ENCODE results near the gene TAF11L8.
"Not testable (repeated sequence)": the region's sequence is repeated elsewhere in the genome, so short reads cannot be mapped to it uniquely, and the experiment has no call there.

TAF11L8 gene

GRCh38 chr5:17590860-17591259, at the start of gene TAF11L8:
TAF11L8 (minus strand) TSS chr5:17590960.
- DNase-seq (ENCODE audit: low spot score) = not testable (repeated sequence)

GRCh38 chr5:17634160-17634559, 43.4 kb upstream of the TAF11L8 start, which contains the start of gene TAF11L14:
TAF11L14 (plus strand) TSS chr5:17634460.
- no peak for DNase-seq (ENCODE audit: low spot score)

- DNase-seq (ENCODE audit: low spot score) = not testable (repeated sequence)
Observed at GRCh38 chr5:17631788-17632187, 41.0 kb upstream of the TAF11L8 start, which contains the start of gene TAF11L13. TAF11L13 (plus strand) TSS chr5:17632088.

- DNase-seq (ENCODE audit: low spot score) = no peak
Observed at GRCh38 chr5:17625686-17626085, 34.9 kb upstream of the TAF11L8 start.

GRCh38 chr5:17620627-17621026, 29.9 kb upstream of the TAF11L8 start:
- peak; percentile 6 for DNase-seq (ENCODE audit: low spot score)

GRCh38 chr5:17619354-17619753, 28.6 kb upstream of the TAF11L8 start:
- no peak for DNase-seq (ENCODE audit: low spot score)

- no peak for DNase-seq (ENCODE audit: low spot score)
Observed at GRCh38 chr5:17614872-17615605, 24.3 kb upstream of the TAF11L8 start.

- not testable (repeated sequence) for DNase-seq (ENCODE audit: low spot score)
Observed at GRCh38 chr5:17610092-17610491, 19.3 kb upstream of the TAF11L8 start, which contains the start of gene TAF11L12. TAF11L12 (plus strand) TSS chr5:17610392.

- DNase-seq (ENCODE audit: low spot score) = not testable (repeated sequence)
Observed at GRCh38 chr5:17607461-17607860, 16.7 kb upstream of the TAF11L8 start.

GRCh38 chr5:17604951-17605350, 14.2 kb upstream of the TAF11L8 start:
- no peak for DNase-seq (ENCODE audit: low spot score)

- DNase-seq (ENCODE audit: low spot score) = not testable (repeated sequence)
Observed at GRCh38 chr5:17603880-17604279, 13.1 kb upstream of the TAF11L8 start, which contains the start of gene TAF11L11. TAF11L11 (plus strand) TSS chr5:17604183.

GRCh38 chr5:17597728-17598127, 7.0 kb upstream of the TAF11L8 start, which contains the start of gene TAF11L10:
TAF11L10 (minus strand) TSS chr5:17597828.
- not testable (repeated sequence) for DNase-seq (ENCODE audit: low spot score)

- not testable (repeated sequence) for DNase-seq (ENCODE audit: low spot score)
Observed at GRCh38 chr5:17594255-17594654, 3.5 kb upstream of the TAF11L8 start, which contains the start of gene TAF11L9. TAF11L9 (minus strand) TSS chr5:17594394.

GRCh38 chr5:17585658-17586057, 5.1 kb downstream of the TAF11L8 start, which contains the start of gene TAF11L7:
TAF11L7 (minus strand) TSS chr5:17585758.
- DNase-seq (ENCODE audit: low spot score) = not testable (repeated sequence)
